Memory B cell (primary cell): Measurements from ENCODE around the gene ELP4.
"Not testable (repeated sequence)": the region's sequence is repeated elsewhere in the genome, so short reads cannot be mapped to it uniquely, and the experiment has no call there.

Experiments used
- ATAC-seq: fragments of 150-1000 bp; cut with Tn5 transposase; 2 replicates; pipeline ENCODE4 v1.10.0; 2021; ENCODE audit warnings: low read depth, mild to moderate bottlenecking, moderate library complexity
- DNase-seq, 2 donors: peaks; one replicate each; pipeline ENCODE4 v3.0.0; 2022; ENCODE audit warnings: low spot score in 2 of 2
- H3K27ac Mint-ChIP-seq: one replicate; pipeline ENCODE4 v1.8.0; 2022; ENCODE audit warnings: mild to moderate bottlenecking, moderate library complexity, mixed read lengths
- H3K27me3 Mint-ChIP-seq: one replicate; pipeline ENCODE4 v1.8.0; 2022; ENCODE audit warnings: mixed read lengths
- H3K36me3 Mint-ChIP-seq: one replicate; pipeline ENCODE4 v1.8.0; 2022; ENCODE audit warnings: mild to moderate bottlenecking, mixed read lengths
- H3K4me1 Mint-ChIP-seq: one replicate; pipeline ENCODE4 v1.8.0; 2022; ENCODE audit warnings: mixed read lengths
- H3K4me3 Mint-ChIP-seq: one replicate; pipeline ENCODE4 v1.8.0; 2022; ENCODE audit warnings: mild to moderate bottlenecking, moderate library complexity, mixed read lengths
- H3K9me3 Mint-ChIP-seq: one replicate; pipeline ENCODE4 v1.8.0; 2022; ENCODE audit warnings: mixed read lengths

The ELP4 gene

DNA sequence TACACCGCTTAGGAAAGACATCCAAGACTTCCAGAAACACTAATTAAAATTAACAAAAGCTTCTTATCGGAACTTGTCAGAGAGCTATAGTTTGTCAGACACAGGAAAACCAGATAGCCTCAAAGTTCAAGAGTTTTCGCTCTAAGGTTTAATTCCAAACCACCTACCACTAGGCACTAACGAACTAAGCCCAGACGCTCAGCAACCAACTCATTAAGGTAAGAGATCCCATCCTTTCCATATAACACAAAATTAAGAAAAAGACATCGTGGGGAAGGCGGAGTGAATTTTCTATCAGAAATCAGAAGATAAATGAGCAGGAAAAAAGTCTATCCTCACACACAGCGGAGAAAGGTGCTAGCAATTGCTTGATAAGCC, 527 bp upstream of the ELP4 start:
- ATAC-seq (peak; percentile 5), DNase-seq (no peak)
- Mint-ChIP-seq H3K36me3 (peaks cover 6% of the 10 kb centered on the region), H3K4me1 (peaks cover 26% of the 10 kb centered on the region), H3K9me3 (no peaks in the 10 kb centered on the region), H3K27ac (peak overlapping the region; percentile 95), H3K27me3 (no peaks in the 10 kb centered on the region), H3K4me3 (peak overlapping the region; percentile 96)

DNA sequence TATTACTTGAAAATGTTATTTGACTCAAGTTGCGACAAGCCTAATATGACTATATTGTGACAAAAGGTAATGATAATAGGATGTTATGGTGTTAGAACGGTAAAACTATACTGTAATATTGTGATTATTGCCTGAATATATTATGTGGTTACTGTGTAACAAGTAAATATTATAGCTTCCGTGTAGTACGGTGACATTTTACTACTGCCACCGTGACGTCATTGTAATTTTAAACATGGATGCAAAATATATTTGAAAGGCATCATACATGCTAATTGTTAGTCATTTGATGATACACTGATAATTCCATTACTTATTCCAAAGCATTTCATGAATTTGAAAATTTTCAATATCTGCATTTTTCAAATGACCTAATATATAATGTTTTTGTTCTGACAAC, 2.5 kb downstream of the ELP4 start:
- ATAC-seq, result no peak
- no peaks in the 10 kb centered on the region for H3K9me3 Mint-ChIP-seq
- H3K4me3 Mint-ChIP-seq, result no peak overlapping the region
- no peak for DNase-seq
- H3K27me3 Mint-ChIP-seq, result no peaks in the 10 kb centered on the region
- no peaks in the 10 kb centered on the region for H3K36me3 Mint-ChIP-seq
- H3K4me1 Mint-ChIP-seq, result peaks cover 19% of the 10 kb centered on the region
- H3K27ac Mint-ChIP-seq, result no peak overlapping the region

DNA sequence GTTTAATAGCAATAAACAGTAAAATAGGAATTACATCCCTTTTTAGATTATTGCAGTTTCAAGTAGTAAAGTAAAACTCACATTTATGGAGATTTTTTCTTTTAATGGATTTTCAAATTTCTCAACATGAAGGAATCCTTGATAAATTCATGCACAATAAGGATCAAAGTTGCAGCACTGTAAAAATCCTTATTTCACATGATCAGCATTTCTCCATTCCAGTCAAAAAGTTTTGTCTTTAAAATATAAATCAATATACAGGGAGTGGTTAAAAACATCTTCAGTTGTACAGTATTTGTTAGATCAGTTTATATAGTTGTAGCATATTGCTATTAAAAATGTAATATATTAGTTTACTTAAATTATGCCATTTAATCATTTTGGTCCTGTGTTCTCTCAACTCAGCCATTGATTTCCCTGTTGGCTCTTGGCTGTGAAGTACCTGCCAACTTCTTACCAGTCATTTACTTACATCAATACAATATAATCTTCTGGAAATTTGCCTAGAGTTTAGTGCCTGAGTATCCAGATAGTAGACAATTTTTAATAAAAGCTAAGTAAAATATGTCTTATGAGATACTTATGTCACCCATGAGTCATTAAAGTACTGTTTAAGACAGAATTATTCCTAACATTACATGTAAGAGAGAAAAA, 12.1 kb downstream of the ELP4 start:
- no peaks in the 10 kb centered on the region for H3K9me3 Mint-ChIP-seq
- no peak for DNase-seq
- ATAC-seq, result no peak
- H3K4me3 Mint-ChIP-seq, result no peak overlapping the region
- peaks cover 7% of the 10 kb centered on the region for H3K36me3 Mint-ChIP-seq
- no peak overlapping the region for H3K27ac Mint-ChIP-seq
- H3K4me1 Mint-ChIP-seq, result no peaks in the 10 kb centered on the region
- H3K27me3 Mint-ChIP-seq, result no peaks in the 10 kb centered on the region

GRCh38 chr11:31529189-31529588, 19.6 kb downstream of the ELP4 start:
- Mint-ChIP-seq H3K4me1 (peaks cover 2% of the 10 kb centered on the region), H3K4me3 (no peak overlapping the region), H3K27me3 (no peaks in the 10 kb centered on the region), H3K27ac (no peak overlapping the region), H3K36me3 (peaks cover 22% of the 10 kb centered on the region), H3K9me3 (peaks cover 1% of the 10 kb centered on the region)
- ATAC-seq (no peak), DNase-seq (no peak)

GRCh38 chr11:31529701-31530100, 20.1 kb downstream of the ELP4 start:
- ATAC-seq (no peak), DNase-seq (no peak)
- no peak overlapping the region for H3K4me3 Mint-ChIP-seq
- H3K27ac Mint-ChIP-seq, result no peak overlapping the region
- peaks cover 2% of the 10 kb centered on the region for H3K4me1 Mint-ChIP-seq
- H3K36me3 Mint-ChIP-seq, result peaks cover 22% of the 10 kb centered on the region
- H3K27me3 Mint-ChIP-seq, result no peaks in the 10 kb centered on the region
- H3K9me3 Mint-ChIP-seq, result peaks cover 1% of the 10 kb centered on the region

DNA sequence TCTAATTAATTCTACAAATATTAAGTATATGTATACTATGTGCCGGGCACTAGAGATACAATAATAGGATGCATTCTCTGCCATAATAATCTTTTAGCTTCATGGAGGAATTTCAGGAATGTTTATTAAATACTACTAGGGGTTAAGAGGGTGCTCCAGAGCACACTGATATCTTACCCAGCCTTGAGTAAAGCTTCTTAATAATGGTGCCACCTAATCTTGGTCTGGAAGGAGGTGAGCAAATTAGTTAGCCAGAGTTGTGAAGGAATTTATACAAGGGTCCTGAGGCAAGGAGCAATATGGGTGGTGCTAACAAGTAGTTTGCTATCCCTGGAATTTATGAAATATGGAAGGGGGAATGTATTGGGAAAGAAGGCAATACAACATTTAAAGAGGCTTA, 21.7 kb downstream of the ELP4 start:
- ATAC-seq (no peak), DNase-seq (no peak)
- Mint-ChIP-seq H3K27me3 (no peaks in the 10 kb centered on the region), H3K4me1 (peaks cover 2% of the 10 kb centered on the region), H3K9me3 (peaks cover 1% of the 10 kb centered on the region), H3K4me3 (no peak overlapping the region), H3K36me3 (peaks cover 18% of the 10 kb centered on the region), H3K27ac (no peak overlapping the region)

GRCh38 chr11:31535479-31535878, 25.9 kb downstream of the ELP4 start:
- no peak for DNase-seq
- Mint-ChIP-seq H3K36me3 (peaks cover 13% of the 10 kb centered on the region), H3K27me3 (no peaks in the 10 kb centered on the region), H3K4me3 (no peak overlapping the region), H3K9me3 (peaks cover 1% of the 10 kb centered on the region), H3K4me1 (peaks cover 2% of the 10 kb centered on the region), H3K27ac (no peak overlapping the region)
- no peak for ATAC-seq

DNA sequence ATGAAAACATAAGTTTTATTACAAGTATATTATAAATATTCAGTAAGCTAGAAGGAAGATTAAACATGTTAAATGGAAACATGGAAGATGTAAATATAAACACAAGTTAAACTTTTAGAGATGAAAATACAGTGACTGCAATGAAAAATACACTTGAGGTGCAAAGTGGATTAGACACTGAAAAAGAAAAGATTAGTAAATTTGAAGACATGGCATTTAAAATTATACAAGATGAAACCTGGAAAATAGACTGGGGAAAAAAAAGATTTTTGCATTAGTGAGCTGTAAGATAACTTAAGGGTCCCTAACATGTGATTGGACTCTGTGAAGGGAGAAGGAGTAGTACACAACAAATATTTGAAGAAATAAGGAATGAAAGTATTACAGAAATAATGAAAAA, 33.3 kb downstream of the ELP4 start:
- peaks cover 2% of the 10 kb centered on the region for H3K4me1 Mint-ChIP-seq
- peaks cover 6% of the 10 kb centered on the region for H3K9me3 Mint-ChIP-seq
- no peaks in the 10 kb centered on the region for H3K27me3 Mint-ChIP-seq
- no peak overlapping the region for H3K4me3 Mint-ChIP-seq
- H3K36me3 Mint-ChIP-seq, result peaks cover 17% of the 10 kb centered on the region
- no peak overlapping the region for H3K27ac Mint-ChIP-seq
- DNase-seq, result no peak
- no peak for ATAC-seq

- Mint-ChIP-seq H3K27ac (no peak overlapping the region), H3K4me3 (no peak overlapping the region), H3K4me1 (no peaks in the 10 kb centered on the region), H3K27me3 (no peaks in the 10 kb centered on the region), H3K36me3 (peaks cover 14% of the 10 kb centered on the region), H3K9me3 (no peaks in the 10 kb centered on the region)
- ATAC-seq (no peak), DNase-seq (no peak)
These were observed 46.4 kb downstream of the ELP4 start for GRCh38 chr11:31555938-31556337.

GRCh38 chr11:31558001-31558400, 48.4 kb downstream of the ELP4 start:
- DNase-seq, result no peak
- no peak overlapping the region for H3K4me3 Mint-ChIP-seq

DNA sequence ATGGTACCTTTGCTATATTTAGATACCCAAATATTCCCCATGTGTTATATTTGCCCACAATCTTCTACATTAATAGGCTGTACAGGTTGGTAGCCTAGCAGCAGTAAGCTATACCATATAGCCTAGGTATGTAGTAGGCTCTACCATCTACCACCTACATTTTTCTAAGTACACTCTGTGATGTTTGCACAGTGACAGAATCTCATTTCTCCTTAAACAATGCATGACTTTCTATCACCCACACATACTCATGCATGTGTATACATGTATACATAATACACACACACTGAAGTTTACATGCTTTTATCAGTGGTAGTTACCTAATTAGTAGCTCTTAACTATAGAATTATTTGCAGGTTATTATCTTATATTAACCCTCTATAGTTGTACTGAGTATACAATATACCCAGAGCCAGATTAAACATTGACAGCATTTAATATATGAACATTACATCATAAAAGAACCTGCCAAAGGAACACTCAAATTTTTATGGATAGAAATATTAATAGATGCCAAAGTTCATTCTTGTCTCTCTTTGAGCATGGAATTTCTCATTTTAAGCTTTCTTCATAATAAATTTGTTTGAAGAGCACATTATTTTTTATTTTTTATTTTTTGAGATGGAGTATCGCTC, 51.4 kb downstream of the ELP4 start:
- H3K9me3 Mint-ChIP-seq, result no peaks in the 10 kb centered on the region
- no peak overlapping the region for H3K4me3 Mint-ChIP-seq
- H3K27me3 Mint-ChIP-seq, result no peaks in the 10 kb centered on the region
- H3K27ac Mint-ChIP-seq, result no peak overlapping the region
- peaks cover 4% of the 10 kb centered on the region for H3K36me3 Mint-ChIP-seq
- DNase-seq (no peak), ATAC-seq (no peak)
- H3K4me1 Mint-ChIP-seq, result no peaks in the 10 kb centered on the region

More at GRCh38 chr11:31558001-31558400, 48.4 kb downstream of the ELP4 start:
- no peaks in the 10 kb centered on the region for H3K9me3 Mint-ChIP-seq
- H3K36me3 Mint-ChIP-seq, result peaks cover 4% of the 10 kb centered on the region
- H3K4me1 Mint-ChIP-seq, result no peaks in the 10 kb centered on the region
- no peak for ATAC-seq
- H3K27me3 Mint-ChIP-seq, result no peaks in the 10 kb centered on the region
- H3K27ac Mint-ChIP-seq, result no peak overlapping the region

DNA sequence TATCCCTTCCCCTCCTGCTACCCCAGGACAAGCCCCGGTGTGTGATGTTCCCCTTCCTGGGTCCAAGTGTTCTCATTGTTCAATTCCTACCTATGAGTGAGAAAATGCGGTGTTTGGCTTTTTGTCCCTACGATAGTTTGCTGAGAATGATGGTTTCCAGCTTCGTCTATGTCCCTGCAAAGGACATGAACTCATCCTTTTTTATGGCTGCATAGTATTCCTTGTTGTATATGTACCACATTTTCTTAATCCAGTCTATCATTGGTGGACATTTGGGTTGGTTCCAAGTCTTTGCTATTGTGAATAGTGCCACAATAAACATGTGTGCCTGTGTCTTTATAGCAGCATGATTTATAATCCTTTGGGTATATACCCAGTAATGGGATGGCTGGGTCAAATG, 55.0 kb downstream of the ELP4 start:
- H3K27me3 Mint-ChIP-seq, H3K9me3 Mint-ChIP-seq, H3K4me3 Mint-ChIP-seq, DNase-seq, H3K27ac Mint-ChIP-seq, ATAC-seq, H3K4me1 Mint-ChIP-seq: not testable (repeated sequence)
- H3K36me3 Mint-ChIP-seq, result peaks cover 16% of the 10 kb centered on the region

DNA sequence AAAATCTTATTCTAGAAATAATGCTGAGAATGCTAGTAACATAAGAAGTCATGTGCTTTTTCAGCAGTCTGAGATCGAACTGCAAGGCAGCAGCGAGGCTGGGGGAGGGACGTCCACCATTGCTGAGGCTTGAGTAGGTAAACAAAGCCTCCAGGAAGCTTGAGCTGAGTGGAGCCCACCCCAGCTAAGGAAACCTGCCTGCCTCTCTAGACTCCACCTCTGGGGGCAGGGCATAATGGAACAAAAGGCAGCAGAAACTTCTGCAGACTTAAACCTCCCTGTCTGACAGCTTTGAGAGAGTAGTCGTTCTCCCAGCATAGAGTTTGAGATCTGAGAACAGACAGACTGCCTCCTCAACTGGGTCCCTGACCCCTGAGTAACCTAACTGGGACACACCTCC, 64.6 kb downstream of the ELP4 start:
- not testable (repeated sequence) for DNase-seq, H3K27ac Mint-ChIP-seq, H3K27me3 Mint-ChIP-seq, ATAC-seq, H3K4me1 Mint-ChIP-seq, H3K4me3 Mint-ChIP-seq
- Mint-ChIP-seq H3K9me3 (peaks cover 14% of the 10 kb centered on the region), H3K36me3 (peaks cover 30% of the 10 kb centered on the region)

DNA sequence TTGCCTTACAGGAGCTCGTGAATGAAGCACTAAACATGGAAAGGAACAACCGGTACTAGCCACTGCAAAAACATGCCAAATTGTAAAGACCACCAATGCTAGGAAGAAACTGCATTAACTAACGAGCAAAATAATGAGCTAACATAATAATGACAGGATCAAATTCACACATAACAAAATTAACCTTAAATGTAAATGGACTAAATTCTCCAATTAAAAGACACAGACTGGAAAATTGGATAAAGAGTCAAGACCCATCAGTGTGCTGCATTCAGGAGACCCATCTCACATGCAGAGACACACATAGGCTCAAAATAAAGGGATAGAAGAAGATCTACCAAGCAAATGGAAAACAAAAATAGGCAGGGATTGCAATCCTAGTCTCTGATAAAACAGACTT, 66.2 kb downstream of the ELP4 start:
- not testable (repeated sequence) for H3K4me1 Mint-ChIP-seq, ATAC-seq, H3K27ac Mint-ChIP-seq, H3K4me3 Mint-ChIP-seq, DNase-seq, H3K27me3 Mint-ChIP-seq
- H3K36me3 Mint-ChIP-seq, result peaks cover 28% of the 10 kb centered on the region
- peaks cover 12% of the 10 kb centered on the region for H3K9me3 Mint-ChIP-seq

DNA sequence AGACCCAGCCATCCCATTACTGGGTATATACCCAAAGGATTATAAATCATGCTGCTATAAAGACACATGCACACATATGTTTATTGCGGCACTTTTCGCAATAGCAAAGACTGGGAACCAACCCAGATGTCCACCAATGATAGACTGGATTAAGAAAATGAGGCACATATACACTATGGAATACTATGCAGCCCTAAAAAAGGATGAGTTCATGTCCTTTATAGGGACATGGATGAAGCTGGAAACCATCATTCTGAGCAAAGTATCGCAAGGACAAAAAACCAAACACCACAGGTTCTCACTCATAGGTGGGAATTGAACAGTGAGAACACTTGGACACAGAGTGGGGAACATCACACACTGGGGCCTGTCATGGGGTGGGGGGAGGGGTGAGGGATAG, 69.8 kb downstream of the ELP4 start:
- not testable (repeated sequence) for H3K4me3 Mint-ChIP-seq, DNase-seq, ATAC-seq

More for the DNA sequence above, 69.8 kb downstream of the ELP4 start:
- H3K4me1 Mint-ChIP-seq, H3K27me3 Mint-ChIP-seq, H3K27ac Mint-ChIP-seq: not testable (repeated sequence)
- Mint-ChIP-seq H3K9me3 (peaks cover 12% of the 10 kb centered on the region), H3K36me3 (peaks cover 18% of the 10 kb centered on the region)
